SK-MEL-5 (cell line): Measurements from ENCODE around the gene NKTR. TPM values are rescaled to one million over a fixed set of nuclear protein-coding genes. Genes with fewer than 3 reads are reported as not detected.

Source experiments
- DNase-seq: peaks from one replicate; pipeline ENCODE4 v3.0.0-alpha.2; 2016; ENCODE audit warnings: low read depth, low spot score
- in situ Hi-C: cut with HindIII; loops from 2 replicates; pipeline ENCODE4 v1.10.0; 2016; ENCODE audit warnings: low sequenced_read_pairs, high pct_unique_total_duplicates, low pct_unique_long_range_greater_than_20kb
- total RNA-seq: library from RNA; depleted of rRNA; stranded (reverse); fragments of >200 nt; shearing (Covaris generic); gene quantifications from 2 replicates; pipeline ENCODE4 v1.2.3, GENCODE V29; 2014

NKTR gene
- total RNA-seq, 1 experiment from 2014 or later, result 18.9 TPM

DNA sequence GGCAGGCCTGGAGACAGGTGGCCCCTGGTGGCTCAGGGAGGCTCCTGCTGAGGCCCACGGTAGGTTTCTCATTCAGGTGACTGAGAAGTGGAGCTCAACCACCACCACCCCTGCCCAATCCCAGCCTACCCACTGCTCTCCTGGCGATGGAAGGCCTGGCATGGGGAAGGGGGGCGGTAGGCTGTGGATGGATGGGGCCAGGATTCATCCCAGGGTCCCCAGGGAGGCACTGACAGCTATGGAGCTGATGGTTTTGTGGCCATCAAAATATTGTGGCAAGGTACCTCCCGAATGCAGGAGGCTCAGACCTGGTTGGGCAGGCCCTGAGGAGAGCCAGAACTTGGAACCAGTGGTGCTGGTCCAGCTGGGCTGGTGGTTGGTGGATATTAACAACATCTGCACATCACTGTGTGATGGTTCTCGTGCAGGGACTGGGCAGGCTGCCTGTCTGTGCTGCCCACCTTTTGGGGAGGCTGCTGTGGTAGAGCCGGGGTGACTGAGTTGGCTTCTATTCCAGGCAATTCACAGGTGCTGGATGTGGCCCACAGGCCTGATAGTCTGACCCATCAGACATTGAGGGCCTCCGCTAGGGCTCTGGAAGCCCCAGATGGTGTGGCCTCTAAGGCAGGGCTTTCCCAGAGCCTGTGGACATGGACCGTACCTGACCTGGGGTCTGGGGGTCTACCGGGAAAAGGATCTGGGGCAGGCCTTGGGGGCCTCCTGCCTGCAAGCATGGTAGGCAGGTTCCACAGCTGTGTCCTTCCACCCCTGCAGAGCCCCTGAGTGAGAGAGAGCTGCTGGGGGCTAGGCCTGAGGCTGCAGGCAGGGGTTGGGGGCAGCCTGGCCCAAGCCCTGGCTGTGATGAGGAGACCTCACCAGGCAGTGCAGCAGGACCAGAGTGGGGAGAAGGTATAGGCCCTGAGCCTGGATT, 56.5 kb downstream of the NKTR start:
- in situ Hi-C loops, result no loop called here
- no peak for DNase-seq

DNA sequence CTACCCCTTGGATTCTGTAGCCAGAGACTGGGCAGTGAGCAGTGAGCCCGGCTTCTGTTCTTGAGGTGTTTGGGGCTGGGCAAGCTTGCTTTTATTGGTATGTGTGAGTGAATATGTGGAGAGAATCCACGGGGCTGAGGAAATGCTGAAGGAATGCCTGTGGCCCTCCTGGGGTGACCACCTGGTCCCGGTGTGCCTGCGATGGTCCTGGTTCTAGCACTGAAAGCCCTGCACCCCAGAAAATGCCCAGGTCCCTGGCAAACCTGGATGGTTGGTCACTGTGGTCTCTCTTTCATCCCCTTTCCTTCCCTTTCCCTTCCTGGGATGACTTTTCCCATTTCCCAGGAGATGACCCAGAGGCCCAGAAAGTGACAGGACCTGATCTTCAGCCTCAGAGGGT, 57.2 kb downstream of the NKTR start:
- in situ Hi-C loops, result no loop called here

DNA sequence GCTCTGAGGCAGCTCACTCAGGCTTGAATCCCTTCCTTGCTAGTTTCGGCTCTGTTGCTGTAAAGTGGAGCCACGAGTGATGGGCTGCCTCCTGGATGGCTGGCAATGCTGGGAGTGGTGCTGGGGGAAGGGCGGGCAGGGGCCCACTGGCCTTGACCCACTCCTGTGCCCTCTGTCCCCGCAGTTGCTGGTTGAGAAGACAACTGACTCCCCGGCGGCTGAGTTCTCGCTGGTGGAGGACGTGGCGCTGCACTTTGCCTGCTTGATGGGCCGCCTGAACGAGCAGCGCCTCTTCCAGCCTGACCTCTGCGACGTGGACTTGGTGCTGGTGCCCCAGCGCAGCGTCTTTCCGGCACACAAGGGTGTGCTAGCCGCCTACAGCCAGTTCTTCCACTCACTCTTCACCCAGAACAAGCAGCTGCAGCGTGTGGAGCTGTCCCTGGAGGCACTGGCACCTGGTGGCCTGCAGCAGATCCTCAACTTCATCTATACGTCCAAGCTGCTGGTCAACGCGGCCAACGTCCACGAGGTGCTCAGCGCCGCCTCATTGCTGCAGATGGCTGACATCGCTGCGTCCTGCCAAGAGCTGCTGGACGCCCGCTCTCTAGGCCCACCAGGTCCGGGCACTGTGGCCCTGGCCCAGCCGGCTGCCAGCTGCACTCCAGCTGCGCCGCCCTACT, 57.7 kb downstream of the NKTR start:
- no peak for DNase-seq
- in situ Hi-C loops, result no loop called here

More for the DNA sequence above, 57.2 kb downstream of the NKTR start:
- DNase-seq, result no peak

DNA sequence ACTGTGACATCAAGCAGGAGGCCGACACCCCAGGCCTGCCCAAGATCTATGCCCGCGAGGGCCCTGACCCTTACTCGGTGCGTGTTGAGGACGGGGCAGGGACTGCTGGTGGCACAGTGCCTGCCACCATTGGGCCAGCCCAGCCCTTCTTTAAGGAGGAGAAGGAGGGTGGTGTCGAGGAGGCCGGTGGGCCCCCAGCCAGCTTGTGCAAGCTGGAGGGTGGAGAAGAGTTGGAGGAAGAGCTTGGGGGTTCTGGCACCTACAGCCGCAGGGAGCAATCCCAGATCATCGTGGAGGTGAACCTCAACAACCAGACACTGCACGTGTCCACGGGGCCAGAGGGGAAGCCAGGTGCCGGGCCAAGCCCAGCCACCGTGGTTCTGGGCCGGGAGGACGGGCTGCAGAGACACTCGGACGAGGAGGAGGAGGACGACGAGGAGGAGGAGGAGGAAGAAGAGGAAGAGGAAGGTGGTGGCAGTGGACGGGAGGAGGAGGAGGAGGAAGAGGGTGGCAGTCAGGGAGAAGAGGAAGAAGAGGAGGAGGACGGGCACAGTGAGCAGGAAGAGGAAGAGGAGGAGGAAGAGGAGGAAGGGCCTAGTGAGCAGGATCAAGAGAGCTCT, 58.4 kb downstream of the NKTR start:
- no peak for DNase-seq
- in situ Hi-C loops, result no loop called here

DNA sequence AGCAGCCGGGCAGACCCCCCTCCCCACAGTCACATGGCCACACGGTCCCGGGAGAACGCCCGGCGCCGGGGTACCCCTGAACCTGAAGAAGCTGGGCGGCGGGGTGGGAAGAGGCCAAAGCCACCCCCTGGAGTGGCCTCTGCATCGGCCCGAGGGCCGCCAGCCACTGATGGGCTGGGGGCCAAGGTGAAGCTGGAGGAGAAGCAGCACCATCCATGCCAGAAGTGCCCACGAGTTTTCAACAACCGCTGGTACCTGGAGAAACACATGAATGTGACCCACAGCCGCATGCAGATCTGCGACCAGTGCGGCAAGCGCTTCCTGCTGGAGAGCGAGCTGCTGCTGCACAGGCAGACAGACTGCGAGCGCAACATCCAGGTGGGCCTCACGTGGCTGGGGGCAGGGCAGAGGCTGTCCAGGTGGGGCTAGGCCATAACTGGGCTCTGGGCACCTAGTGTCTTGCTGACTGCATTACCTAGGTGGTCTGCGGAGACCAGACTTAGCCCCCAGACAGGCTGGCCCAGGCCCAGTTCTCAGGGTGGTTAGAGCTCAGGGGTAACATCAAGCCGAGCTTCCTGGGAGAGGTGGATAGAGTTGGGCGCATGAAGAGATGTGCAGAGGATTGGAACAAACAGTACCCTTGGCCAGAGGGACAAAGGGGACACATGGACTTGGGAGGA, 59.1 kb downstream of the NKTR start:
- in situ Hi-C loops, result no loop called here
- no peak for DNase-seq

DNA sequence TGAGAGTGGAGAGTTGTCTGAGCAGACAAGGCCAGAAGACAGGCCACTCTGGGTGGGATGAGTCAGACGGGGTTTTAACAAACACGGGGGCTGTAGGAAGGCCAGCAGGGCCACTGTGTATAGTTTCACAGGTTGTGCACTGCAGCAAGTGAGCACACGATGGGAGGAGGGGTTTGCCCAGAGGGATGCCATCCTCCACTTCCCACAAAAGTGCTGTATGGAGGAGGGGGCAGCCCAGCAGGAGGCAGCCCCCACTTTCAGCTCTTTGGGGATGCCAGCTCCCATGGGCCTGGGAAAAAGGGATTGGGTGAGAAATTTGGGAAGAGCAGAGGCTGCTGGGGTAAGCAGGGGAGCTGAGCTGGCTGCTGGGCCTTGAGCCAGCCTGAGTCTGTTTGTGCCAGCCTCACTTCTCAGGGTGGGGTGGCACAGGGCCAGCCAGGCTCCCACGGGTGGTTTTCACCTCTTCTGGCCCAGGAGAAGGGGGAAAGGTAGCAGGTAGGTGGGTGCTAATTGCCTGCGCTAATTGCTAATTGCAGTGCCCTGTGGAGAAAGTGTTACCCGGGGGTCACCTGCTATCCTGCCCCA, 59.7 kb downstream of the NKTR start:
- DNase-seq, result no peak
- in situ Hi-C loops, result no loop called here

DNA sequence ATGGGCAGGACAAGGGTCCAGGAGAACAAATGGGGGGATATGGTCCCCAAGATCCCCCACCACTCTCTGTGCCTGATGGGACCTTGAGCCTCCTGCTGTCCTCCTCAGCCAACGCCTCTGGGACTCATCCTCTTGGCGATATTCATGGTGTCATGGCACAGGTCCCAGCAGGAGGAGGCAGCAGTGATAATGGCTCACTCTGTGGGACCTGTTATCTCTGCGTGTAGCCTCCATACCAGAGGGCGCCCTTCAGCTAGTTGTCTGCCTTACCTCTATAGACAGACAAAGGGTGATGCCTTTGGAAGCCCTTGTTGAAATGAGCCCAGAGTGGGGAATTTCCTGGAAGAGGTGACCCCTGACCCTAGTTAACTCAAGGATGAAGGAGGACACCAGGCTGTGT, 60.4 kb downstream of the NKTR start:
- in situ Hi-C loops, result no loop called here

DNA sequence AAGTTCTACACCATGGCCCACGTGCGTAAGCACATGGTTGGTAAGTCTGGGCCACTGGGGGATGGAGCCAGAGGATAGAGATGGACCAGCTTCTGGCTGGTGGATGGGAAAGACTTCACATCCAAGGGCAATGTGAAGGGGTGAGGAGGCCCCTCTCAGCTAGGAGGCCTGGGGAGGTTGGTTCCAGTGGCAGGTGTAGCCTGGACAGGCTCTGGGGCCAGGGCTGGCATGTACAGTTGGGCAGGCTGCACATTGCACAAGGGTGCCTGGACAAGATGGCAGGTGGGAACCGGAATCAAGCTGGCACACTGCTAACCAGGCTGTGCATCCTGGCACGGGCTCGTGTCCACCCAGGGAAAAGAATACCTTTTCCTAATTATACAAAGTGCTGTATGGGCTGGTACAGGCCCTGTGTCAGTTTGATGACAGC, 61.1 kb downstream of the NKTR start:
- in situ Hi-C loops, result no loop called here
- DNase-seq, result no peak

More for the DNA sequence above, 60.4 kb downstream of the NKTR start:
- peak; percentile 78 for DNase-seq

DNA sequence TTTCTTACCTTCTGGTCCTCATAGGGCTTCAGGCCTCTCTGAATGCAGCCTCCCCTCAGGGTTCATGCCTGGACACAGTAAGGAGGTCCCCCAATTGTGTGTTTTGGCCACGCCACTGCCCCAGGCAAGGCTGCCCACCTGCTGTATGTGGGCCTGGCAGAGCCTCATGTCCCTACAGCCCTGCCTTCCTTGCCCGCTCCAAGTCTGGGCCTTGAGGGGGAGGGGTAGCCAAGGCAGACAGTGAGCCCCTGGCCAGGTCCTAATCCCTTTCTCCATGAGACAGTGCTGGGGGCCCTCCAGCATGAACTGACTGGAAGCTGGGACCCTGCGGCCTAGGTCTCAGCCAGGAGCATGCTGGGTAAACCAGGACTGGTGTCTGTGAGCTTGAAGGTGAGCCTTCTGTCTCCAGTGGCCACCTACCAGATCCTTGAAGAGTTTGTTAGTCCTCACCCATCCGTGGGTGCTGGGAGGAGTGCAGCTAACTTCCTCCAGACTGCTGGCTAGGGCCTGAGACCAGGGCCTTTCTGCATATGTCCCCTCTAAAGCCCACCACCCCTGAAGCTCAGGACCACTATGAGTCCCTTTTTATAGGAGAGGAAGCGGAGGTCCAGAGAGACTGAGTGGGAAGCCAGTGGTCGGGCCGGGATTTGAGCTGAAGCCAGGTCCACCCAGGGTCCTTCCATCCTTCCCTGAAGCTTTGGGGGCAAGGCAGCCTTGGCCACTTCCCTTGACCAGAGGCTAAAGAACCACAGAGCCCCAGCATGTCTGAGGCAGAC, 61.7 kb downstream of the NKTR start:
- DNase-seq, result no peak
- in situ Hi-C loops, result no loop called here

DNA sequence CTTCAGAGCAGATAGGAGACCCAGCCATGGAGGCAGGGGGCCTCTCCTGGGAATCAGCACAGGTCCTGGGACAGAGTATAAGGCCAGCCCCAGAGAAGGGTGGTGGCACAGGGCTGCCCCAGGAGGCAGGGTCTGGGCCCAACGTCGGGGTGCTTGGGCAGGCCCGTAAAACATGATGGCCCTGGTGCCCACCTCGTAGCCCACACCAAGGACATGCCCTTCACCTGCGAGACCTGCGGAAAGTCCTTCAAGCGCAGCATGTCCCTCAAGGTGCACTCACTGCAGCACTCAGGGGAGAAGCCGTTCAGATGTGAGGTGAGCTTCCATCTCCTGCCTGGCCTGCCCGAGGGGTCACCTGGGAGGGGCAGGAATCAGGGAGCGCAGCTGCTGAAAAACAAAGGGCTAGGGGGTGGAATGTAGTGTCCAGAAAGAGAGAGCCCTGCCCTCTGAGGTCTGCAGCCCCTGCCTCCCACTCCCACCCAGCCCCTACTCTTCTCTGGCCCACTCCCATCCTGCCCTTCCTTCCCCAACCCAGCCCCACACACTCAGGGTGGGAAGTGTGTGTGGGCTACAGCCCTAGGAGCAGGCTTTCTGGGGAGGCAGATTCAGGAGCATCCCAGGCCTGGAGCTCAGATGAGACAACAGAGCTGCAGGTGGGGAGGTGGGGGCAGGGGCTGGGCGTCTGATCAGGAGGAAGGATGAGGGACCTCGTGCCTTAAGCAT, 62.5 kb downstream of the NKTR start:
- DNase-seq, result no peak
- in situ Hi-C loops, result no loop called here

DNA sequence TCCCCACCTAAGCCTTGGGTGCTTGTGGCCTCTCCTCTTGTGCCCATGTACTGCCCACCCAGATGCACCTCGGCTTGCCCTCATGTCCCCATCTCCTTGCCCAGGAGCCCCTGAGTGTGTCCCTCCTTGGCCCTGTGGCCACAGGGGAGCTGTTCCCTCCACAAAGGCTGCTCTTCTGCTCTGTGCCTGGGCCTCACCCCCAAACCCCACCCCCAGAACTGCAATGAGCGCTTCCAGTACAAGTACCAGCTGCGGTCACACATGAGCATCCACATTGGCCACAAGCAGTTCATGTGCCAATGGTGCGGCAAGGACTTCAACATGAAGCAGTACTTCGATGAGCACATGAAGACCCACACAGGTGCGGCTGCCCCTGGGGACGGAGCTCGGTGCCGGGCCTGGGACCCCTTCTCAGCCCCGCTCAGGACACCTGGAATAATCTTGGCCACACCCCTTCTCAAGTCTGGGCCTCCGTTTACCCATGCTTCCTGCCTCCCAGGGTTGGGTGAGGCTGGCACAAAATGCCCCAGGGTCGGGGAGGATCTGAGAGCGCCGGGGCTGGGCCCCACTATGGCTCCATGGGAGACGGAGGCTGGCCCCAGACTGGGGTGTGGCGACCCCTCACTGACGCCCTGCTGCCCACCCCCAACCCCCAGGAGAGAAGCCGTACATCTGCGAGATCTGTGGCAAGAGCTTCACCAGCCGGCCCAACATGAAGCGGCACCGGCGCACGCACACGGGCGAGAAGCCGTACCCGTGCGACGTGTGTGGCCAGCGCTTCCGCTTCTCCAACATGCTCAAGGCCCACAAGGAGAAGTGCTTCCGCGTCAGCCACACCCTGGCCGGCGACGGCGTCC, 63.3 kb downstream of the NKTR start:
- in situ Hi-C loops, result no loop called here
- no peak for DNase-seq

DNA sequence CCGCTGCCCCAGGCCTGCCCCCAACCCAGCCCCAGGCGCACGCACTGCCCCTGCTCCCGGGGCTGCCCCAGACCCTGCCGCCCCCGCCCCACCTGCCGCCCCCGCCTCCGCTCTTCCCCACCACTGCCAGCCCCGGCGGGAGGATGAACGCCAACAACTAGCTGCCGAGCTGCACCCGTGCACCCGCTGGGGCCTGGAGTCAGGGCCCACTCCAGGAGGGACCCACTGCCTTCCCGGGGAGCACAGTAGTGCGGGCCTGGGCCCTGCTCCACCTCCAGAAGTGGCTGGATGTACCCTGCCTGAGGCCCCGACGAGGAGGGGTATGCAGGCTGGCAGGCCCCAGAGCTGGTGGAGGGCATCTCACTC, 63.9 kb downstream of the NKTR start:
- in situ Hi-C loops, result no loop called here
- DNase-seq, result no peak

DNA sequence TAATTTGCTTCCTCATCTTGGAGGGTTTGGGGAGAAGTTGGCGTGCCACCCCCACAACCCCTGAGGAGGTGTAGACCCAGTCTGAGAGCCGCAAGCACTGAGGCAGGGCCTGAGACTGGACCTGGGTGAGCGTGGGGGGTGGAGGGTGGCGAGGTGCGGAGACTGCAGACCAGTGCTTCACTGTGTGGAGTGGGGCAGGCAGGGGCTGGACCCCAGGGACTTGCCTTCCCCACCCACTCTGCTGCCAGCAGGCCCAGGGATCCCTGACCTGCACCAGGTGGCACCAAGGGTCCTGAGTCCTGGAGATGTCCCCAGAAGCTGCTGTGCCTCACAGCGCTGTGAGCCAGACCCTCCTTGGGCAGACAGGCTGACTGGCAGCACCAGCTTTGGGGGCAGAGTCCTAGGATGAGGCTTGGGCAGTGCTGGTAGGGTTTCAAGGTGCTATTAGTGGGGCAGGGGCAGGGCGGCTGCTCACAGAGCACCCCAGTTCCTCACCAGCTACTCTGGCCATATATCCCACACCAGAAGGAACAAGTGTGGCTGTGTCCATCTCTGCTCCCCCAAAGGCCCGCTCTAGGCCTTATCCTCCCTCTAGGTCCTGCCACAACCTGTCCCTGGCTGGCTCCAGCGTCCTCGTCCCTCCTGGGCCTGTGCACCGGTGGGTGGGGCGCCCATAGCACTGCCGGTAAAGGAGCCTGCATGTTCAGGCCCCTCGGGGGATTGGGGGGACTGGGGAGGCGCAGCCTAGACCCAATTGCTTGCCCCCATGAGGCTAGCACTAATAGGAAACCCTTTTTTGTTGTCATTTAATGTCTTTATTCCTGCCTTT, 64.8 kb downstream of the NKTR start:
- in situ Hi-C loops, result no loop called here
- no peak for DNase-seq

DNA sequence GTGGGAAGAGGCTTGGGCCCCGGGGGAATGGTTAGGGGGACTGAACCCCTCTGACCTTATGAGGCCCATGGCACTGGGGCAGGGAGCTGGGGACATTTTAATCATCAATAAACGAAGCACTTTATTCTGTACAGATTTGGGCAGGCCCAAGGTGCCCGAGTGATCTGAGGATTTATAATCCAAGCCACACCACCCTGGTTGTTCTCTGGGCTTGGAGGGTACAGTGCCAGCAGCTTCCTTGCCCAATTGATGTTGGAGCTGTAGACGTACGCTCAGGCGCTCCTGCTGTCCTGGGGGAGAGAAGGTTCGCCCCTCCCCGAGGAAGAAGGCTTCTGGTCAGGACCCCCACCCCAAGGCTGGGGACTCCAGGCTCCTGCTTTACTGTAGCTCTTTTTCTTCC, 65.5 kb downstream of the NKTR start:
- in situ Hi-C loops, result no loop called here
- DNase-seq, result no peak

DNA sequence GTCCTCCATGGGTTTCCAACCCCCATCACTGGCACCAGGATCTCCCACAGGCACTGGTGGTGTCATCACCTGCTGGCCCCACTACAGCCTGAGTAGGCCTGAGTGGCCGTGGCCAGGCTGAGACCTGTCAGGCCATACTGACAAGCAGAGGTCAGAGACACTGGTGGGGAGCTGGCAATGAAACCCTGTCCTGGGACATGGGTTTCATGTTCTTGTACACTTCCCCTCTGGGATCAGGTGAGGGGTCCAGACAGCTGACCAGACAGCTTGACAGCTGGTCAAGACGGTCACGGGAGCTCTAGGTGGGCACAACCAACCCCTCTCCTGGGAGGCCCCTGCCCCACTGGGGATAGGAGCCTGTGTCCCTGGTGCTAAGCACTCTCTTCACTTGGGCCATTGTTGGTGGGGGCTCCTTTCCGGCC, 66.1 kb downstream of the NKTR start:
- in situ Hi-C loops, result no loop called here
- no peak for DNase-seq
